Measurements from ENCODE around the gene ELOB.

Gene ELOB

DNA sequence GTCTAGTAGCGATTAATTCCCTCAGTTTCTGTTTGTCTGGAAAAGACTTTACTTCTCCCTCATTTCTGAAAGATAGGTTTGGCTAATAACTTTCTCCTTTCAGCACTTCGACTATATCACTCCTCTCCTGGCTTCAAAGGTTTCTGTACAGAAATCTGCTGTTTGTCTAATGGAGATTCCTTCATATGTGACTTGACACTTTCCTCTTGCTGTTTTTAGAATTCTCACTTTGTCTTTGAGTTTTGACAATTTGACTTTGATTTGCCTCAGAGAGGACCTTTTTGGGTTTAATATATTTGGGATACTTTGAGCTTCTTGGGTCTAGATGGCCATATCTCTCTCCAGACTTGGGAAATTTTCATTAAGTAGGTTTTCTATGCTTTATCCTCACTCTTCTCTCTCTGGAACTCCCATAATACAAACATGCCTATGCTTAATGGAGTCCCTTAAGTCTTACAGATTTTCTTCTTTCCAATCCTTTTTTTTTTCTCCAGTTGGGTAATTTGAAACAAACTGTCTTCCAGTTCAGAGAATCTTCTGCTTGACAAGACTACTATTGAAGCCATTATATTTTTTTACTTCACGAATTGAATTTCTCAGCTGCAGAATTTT, 32.2 kb upstream of the ELOB start:
- no peak for DNase-seq

DNA sequence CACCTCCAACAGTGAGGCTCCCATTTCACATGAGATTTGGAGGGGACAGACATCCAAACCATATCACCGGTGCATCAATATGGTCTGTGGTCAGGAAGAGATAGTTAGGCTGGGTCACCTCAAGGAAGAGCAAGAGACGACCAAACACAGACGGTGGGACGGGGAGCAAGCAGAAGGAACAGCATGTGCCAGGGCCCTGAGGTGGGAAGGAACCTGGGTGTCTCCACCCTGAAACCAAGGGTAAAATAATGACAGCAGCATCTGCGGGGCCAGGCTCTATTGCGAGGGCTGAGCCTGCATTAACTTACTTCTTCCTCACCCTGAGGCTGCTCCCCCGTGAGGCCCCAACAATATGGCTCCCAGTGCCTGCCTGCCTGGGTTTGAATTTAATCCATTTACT, 31.1 kb upstream of the ELOB start:
- DNase-seq: no peak

DNA sequence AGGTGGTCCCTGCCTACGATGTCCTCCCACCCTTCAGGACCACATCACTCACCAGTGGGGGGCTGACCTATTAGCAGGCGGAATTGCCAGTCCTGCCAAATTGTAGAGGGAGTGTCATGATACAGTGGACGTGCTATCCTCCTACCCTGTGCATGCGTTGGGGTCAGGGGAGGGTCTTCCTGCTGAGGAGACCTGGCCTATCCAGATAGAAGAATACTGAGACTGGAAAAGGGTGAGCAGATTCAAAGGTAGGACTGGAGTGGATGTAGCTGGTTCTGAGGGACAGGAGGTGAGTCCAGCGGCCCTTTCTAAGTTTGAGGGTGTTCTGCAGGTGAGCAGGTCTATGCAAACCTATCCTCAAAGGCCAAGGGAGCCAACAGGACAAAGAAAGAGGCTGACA, 29.2 kb upstream of the ELOB start:
- no peak for DNase-seq

DNA sequence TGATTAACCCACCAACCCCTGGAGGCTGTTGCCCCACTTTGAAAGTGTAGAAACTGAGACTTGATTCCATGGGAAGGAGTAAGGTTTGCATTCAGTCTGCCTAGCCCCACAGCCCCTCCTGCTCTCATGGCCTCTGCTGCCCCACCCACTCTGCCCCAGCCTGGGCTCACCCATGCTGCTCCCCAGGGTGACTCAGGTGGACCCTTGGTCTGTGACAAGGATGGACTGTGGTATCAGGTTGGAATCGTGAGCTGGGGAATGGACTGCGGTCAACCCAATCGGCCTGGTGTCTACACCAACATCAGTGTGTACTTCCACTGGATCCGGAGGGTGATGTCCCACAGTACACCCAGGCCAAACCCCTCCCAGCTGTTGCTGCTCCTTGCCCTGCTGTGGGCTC, 27.6 kb upstream of the ELOB start:
- DNase-seq: no peak

DNA sequence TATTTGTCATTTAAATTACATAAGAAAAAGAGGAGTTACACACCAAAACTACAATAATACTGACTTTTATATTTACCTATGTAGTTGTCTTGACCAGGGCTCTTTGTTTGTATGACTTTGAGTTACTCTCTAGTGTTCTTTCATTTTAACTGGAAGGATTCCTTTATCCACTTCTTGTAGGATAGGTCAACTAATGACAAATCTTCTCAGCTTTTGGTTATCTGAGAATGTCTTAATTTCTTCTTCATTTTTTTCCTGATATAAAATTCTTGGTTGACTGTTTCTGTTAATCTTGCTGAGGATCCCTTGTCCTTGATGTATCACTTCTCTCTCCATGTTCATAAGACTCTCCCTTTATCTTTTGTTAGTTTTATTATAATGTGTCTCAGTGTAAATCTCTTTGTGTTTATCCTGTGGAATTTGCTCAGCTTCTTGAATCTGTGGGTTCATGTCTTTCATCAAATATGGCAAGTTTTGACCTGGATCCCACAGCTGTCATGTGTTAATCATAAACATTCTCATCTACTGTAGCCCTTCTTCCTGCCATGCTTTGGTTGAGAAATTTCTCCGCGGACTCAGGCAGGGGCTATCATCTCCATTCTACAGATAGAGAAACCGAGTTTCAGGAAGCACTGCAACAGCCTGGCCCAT, 26.6 kb upstream of the ELOB start:
- DNase-seq: no peak

DNA sequence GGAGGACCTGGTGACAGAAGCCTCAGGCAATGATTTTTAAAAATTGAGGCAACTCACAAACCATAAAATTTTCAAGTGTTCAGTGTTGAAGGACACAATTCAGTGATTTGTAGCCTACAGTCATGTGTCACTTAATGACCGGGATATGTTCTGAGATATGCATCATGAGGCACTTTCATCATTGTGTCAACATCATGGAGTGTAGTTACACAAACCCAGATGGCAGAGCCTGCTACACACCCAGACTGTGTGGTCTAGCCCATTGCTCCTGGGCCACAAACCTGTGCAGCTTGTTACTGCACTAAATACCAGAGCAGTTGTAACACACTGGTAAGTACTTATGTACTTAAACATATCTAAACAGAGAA, 22.8 kb upstream of the ELOB start:
- DNase-seq: no peak

DNA sequence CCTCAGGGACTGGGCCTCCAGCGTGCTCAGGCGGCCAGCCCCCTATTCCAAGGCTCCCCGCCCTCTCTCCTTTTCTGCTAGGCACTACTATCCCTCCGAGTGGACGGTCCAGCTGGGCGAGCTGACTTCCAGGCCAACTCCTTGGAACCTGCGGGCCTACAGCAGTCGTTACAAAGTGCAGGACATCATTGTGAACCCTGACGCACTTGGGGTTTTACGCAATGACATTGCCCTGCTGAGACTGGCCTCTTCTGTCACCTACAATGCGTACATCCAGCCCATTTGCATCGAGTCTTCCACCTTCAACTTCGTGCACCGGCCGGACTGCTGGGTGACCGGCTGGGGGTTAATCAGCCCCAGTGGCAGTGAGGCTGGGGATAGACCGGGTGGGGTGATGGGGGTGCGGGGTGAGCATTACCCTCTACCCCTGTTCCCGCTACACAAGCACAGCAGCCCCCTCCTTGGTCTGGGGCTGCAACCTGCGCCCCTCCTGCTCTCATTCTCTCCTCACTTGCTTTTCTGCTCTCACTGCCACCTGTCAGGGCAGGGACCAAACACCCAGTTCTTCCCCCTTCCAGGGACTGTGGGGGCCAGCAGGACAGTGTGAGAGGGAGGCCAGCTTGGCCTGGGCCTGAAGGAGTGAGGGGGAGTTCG, 22.3 kb upstream of the ELOB start:
- no peak for DNase-seq

DNA sequence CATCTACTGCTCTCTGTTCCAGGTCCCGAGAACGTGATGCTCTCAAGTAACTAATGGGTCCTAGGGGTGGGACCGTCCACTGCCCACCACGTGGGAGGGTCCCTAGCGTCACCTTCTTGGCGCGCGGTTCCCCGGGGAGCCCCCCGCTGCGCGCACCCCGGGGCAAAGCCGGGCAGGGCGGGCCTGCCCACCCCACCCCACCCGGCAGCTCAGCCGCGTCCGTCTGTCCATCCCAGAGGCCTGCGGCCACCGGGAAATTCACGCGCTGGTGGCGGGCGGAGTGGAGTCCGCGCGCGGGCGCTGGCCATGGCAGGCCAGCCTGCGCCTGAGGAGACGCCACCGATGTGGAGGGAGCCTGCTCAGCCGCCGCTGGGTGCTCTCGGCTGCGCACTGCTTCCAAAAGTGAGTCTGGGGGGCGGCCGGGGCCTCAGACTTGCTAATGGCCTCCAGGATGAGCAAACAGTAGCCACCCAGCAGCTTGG, 21.7 kb upstream of the ELOB start:
- no peak for DNase-seq

DNA sequence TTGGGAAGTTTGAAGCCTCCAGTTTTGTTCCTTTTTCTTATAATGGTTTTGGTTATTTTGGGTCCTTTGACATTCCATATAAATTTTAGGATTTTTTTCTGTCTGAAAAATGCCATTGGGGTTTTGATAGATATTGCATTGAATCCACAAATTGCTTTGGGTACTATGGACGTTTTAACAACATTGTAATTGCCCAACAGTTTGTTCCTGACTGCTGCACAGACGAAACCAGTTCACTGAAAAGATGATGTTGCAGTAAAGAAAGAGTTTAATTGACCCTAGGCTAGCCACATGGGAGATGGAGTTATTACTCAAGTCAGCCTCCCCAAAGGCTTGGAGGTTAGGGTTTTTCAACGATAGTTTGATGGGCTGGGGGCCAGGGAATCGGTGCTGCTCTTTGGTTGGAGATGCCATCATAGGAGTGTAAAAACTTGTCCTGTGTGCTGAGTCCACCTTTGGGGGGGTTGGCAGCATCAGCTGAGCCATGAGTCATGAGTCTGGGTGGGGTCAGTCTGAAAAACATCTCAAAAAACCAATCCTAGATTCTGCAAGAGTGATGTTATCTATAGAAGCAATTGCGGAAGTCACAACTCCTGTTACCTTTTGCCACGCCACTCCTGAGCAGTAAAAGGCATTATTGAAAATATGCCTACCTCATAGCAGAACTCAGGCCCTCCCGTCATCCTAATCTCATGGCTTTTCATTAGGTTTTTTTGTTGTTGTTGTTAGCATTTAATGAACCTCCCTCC, 18.5 kb upstream of the ELOB start:
- DNase-seq: no peak

DNA sequence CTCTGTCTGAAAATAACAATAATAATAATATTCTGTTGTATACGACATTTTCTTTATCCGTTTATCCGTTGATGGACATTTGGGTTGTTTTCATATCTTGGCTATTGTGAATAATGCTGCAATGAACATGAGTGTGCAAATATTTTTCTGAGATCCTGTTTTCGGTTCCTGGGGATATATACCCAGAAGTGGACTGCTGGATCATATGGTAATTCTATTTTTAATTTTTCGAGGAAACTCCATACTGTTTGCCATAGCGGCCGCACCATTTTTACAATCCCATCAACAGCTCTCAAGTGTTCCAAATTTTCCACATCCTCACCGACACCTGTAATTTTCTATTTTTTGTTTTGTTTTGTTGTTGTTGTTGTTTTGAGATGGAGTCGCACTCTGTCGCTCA, 15.9 kb upstream of the ELOB start:
- DNase-seq: no peak

DNA sequence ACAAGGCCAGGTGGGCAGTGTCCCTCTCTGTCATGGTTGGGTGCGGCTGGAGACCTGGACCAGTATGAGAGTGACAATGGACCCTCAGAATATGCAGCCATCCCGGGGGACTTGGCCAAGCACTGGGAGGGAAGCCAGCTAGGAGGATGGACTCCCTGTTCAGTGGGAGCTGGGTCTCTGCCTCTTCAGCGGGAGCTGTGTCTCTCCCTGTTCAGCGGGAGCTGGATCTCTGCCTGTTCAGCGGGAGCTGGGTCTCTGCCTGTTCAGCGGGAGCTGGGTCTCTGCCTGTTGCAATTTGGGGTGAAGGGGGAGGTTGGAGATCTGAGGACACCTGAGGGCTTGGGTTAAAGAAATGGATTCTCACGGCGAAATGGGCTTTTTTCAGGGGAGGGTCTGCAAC, 14.1 kb upstream of the ELOB start:
- no peak for DNase-seq

DNA sequence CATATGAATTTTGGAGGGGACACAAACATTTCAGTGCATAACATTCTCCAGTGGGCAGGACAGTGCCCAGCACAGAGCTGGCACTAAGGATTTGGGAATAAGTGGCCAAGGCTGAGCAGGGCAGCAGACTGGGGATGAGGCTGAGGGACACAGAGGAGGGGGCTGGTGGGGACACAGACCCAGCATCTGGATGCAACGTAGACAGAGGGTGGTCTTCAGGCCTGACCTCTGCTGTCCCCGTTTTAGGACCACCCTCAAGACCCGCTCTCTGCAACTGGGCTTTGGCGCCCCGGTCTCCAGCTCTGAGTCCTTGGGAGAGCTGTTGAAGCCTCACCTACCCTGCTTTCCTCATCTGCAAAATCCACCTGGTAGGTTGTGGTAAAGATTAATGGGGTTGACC, 13.6 kb upstream of the ELOB start:
- no peak for DNase-seq

DNA sequence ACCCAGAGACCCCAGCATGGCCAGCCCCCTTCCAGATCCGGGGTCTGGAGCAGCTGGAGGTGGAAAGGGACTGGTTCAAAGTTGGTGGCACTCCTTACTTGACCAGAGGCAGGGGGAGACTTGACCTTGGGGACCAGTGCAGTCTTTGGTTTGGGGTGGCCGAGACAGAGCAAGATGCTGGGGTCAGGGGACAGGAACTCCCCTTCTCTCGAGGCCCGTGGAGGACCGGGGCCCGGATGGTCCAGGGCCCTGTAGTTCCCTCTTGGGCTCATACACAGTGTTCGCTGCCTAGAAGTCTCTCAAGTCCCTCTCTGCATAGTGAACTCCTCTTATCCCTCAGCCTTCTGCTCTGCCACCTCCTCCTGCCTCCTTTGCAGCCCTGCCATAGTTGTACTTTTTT, 10.9 kb upstream of the ELOB start:
- no peak for DNase-seq

DNA sequence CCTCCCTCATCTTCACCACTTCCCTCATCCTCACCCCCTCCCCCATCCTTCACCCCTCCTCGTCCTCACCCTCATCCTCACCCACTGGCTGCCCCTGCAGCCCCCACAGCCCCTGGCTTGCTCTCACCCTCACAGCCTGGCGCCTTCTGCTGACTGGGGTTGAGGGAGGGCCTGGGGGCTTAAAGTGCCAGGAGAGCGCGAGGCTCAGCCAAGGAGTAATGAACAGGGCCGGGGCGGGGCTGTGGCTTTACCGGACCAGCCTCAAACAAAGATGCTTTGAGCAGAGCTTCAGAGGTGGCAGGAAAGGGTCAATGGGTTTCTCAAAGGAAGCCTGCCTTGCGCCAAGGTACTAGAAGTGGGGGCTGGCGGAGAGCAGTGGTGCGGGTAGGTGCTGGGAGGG, 10.3 kb upstream of the ELOB start, which contains the start of gene PRSS33:
PRSS33 (minus strand) TSS at position 155 of the 400 bp plus-strand sequence. CDS start 1,013 bp downstream, outside the sequence.
- no peak for DNase-seq

DNA sequence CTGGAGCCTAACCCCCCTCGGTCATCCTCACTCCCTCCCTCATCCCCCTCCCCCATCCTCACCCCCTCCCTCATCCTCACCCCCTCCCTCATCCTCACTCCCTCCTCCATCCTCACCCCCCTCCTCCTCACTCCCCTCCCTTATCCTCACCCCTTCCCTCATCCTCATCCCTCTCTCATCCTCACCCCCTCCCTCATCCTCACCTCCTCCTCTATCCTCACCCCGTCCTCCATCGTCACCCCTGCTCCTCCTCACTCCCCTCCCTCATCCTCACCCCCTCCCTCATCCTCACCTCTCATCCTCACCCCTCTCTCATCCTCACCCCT, 9.7 kb upstream of the ELOB start:
- no peak for DNase-seq

DNA sequence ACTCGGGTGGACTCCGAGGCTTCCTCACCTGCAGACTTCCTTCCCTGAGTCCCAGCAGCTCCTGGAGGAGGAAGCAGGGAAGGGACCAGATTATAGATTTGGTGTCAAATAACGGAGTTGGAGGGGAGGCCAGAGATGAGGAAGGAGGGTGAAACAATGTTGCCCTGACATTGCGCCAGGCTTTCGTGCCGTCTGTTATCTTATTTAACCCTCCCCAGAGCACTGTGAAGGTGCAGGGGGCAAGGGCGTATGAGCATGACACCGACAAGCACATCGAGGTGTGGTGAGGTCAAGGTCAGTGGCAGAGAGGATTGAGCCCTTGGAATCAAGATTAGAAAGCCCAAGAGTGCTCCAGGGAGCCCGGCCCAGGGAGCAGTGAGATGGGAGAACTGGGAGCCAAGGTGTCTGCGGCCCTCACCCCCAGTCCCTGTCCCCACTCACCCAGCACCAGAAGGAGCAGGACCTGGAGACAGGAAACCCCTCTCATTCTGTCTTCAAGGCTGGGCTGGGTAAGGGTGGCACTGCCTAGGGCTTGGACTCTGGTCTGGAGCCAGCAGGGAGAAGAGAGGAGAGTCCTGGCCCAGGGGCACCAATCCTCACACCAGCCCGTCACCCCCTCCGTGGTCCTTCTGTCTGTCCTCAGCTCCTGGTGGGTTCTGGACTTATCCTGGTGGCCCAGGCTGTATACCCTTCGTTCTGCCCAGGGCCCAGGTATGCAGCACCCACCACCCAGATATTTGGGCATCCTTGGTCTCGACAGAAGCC, 9.2 kb upstream of the ELOB start:
- DNase-seq: no peak

DNA sequence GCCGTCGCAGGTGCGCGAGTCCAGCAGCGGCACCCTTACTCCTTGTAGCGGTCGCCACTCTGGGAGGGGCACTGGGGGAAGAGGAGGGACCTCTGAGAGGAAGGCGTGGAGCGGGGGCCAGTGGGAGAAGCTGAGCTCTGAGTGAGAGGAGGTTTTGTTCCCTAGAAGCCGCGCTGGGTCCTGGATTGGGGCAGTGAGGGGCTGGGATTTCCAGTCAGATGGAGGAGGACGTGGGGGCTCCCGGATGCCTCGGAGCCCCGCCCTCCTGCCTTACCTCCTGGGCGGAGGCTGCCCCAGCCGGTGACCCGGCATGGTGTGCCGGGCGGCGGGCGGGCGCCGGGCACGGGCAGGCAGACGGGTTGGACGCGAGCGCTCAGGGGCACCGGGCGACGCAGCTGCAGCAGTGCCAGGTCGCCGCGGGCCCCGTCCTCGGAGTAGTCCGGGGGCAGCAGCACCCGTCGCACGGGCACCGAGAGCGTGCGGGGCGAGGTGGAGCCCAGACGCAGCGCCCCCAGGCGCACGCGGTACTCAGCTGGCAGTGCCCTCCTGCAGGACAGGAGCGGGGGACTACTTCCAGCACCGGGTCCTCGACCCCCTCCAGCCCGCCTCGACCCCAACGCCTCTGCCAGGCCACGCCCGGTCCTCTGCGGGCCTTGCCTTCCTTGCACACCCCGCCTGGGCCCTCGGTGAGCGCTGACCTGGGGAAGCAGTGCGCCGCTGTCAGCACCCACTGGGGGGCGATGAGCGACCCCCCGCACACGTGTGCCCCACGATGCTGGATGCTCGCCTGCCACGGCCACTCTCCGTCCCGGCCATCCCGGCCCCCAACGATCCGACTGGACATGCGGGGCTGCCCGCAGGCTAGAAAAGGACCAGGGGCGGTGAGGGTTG, 8.3 kb upstream of the ELOB start:
- DNase-seq: no peak

DNA sequence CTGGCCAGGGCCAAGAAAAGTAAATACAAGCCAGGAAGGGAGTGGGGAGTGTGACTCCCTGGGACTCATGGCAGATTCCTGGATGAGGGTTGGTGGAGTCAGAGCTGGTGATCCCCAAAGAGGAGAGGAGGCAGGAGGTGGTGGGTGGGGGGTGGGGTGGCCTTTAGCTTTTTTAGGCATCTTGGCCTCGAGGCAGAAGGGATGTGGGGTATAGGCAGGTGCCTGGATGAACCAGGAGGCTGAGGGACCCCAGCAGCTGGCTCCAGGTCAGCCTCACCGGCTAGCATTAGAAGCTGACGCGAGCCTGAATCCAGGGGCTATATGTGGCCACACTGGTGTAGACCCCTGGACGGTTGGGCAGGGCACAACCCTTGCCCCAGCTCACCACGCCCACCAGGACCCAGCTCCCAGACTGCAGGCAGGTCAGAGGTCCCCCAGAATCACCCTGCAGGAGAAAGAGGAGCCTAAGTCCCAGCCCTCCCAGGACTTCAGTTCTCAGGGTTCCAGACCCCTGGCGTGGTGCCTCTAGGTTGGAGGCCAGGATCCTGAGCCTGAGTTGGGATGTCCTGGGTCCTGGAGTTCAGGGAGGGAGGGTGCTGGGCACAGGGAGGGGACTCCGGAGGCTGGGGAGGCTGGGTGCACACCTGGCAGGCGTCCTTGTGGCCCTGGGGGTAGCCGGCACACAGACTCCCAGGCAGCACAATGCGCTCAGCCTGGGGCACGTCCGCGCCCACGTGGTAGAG, 7.4 kb upstream of the ELOB start:
- DNase-seq: no peak

DNA sequence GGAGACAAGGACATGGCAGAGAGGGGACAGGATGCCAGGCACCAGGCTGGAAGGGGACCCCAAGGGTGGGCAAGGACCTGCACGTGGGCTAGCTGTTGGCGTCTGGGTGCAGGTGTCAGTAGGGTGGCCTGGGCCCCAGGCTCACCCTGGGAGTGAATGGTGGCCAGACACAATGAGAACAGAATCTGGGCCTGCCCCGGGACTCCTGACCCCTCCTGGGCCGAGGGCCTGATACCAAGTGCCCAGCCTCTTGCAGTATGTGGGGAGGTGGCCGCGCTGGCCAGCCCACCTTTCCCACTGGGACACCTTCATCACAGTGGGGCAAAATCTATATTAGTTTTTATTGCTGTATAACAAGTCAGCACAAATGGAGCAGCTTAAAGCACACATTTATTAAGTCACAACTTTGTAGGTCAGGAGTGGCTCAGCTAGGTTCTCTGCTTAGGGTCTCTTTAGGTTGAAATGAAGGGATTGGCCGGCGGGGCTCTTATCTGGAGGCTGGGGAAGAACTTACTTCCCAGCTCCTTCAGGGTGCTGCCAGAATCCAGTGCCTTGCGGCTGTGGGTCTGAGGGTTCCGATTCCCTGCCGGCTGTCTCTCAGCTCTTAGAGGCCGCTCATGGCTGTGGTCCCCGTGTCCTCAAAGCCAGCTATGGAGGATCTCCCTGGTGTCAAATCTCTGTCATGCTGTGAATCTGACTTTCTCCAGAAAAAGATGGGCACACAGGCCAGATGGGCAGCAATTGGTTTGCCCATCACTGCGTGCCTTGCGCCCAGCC, 6.7 kb upstream of the ELOB start:
- no peak for DNase-seq

DNA sequence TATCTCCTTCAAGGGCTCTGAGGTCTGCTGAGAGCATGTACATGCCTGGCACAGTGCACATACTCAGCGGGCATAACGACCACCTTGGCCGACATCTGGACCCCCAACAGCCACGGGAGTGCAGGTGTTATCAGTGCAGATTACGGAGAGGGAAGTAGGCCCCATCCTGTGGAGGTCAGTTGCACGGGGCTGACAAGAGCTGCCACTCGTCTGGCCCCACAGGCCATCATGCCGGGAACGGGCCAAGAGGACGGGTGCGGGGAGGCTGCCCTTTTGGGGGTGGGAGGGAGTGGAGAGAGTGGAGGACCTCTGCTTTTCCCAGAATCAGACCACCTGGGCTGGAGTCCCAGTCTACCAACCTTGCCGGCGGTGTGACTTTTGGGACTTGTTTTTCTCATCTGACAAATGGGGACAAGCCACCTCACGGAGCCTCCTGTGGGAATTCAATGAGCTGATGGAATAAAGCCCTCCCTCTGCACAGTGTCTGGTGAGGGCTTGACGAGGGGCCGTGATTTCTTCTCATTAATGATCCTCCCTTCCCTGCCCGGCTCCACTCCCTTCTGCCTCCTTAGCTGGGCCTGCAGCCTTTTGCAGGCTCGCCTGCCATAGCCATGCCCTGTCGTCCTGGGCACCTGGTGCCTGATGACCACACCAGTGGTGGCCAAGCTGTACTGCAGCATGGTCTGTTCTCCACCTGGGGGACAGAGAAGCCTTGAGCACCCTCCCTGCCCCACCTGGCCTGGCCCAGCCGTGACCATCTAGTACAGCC, 5.7 kb upstream of the ELOB start:
- no peak for DNase-seq

All from CD4-positive, alpha-beta T cell treated with Interleukin-17A for 1 hour (primary cell).